Measurements from ENCODE around the gene HS3ST2.

DNA sequence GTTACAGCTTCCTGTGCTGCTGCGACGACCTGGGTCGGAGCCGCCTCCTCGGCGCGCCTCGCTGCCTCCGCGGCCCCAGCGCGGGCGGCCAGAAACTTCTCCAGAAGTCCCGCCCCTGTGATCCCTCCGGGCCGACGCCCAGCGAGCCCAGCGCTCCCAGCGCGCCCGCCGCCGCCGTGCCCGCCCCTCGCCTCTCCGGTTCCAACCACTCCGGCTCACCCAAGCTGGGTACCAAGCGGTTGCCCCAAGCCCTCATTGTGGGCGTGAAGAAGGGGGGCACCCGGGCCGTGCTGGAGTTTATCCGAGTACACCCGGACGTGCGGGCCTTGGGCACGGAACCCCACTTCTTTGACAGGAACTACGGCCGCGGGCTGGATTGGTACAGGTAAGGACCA, 746 bp downstream of the HS3ST2 start:
- peak; percentile 60 for TF ChIP-seq EZH2 (IDR thresholded peaks at IDR 0.05; ENCODE audit: low read depth, unreplicated experiment)
- TF ChIP-seq POLR2AphosphoS5 (IDR thresholded peaks at IDR 0.05; ENCODE audit: low read depth): no peak

Data from GM23338 (cell line).